DND-41 (cell line): Measurements from ENCODE around the gene SOCS3.

Experiments used
- CTCF ChIP-seq: IDR thresholded peaks from 2 replicates; pipeline ENCODE4 v1.5.1; 2012; ENCODE audit warnings: borderline replicate concordance, low read length, moderate library complexity, mild to moderate bottlenecking; ENCODE audit not compliant: poor library complexity, severe bottlenecking; ENCODE audit errors: extremely low read depth
- EZH2 ChIP-seq: IDR thresholded peaks from 3 replicates; pipeline ENCODE4 v1.6.1; 2012; ENCODE audit warnings: borderline replicate concordance, low read depth, mild to moderate bottlenecking, moderate library complexity, low read length, inconsistent platforms; ENCODE audit not compliant: severe bottlenecking

- TF ChIP-seq EZH2, result no peak
- TF ChIP-seq CTCF, result no peak
These were observed 21.8 kb upstream of the SOCS3 start for GRCh38 chr17:78381601-78382232.
